HEK293T (cell line): Measurements from ENCODE around the gene APOC3.

Source experiments
- CTCF ChIA-PET: fragments of 350-600 bp; formaldehyde crosslinking; extraction: SDS; loops from one replicate; lab custom pipeline; 2021; ENCODE audit warnings: antibody characterized with exemption, inconsistent platforms; lab: Yijun Ruan, JAX
- POLR2A ChIA-PET: fragments of 350-600 bp; formaldehyde crosslinking; extraction: SDS; loops from one replicate; lab custom pipeline; 2020; ENCODE audit warnings: antibody characterized with exemption, inconsistent platforms; lab: Yijun Ruan, JAX
- DNase-seq: peaks from one replicate; pipeline ENCODE4 v3.0.0; 2012; ENCODE audit warnings: mixed read lengths; ENCODE audit errors: extremely low spot score
- ARNT ChIP-seq: fragments of 450-650 bp; IDR thresholded peaks from 2 replicates; pipeline ENCODE4 v1.6.1; 2017; ENCODE audit warnings: mild to moderate bottlenecking
- BHLHE40 ChIP-seq: fragments of 450-650 bp; IDR thresholded peaks from 2 replicates; pipeline ENCODE4 v1.6.1; 2016; ENCODE audit warnings: mild to moderate bottlenecking, moderate library complexity, borderline replicate concordance
- CTBP1 ChIP-seq: fragments of 450-650 bp; IDR thresholded peaks from 2 replicates; pipeline ENCODE4 v1.6.1; 2016; ENCODE audit warnings: borderline replicate concordance
- ELF4 ChIP-seq: fragments of 450-650 bp; IDR thresholded peaks from 2 replicates; pipeline ENCODE4 v1.6.1; 2017; ENCODE audit warnings: antibody characterized with exemption
- FOXK2 ChIP-seq: fragments of 450-650 bp; IDR thresholded peaks from 2 replicates; pipeline ENCODE4 v1.6.1; 2016; ENCODE audit warnings: mild to moderate bottlenecking
- FOXM1 ChIP-seq: fragments of 450-650 bp; IDR thresholded peaks from 2 replicates; pipeline ENCODE4 v1.6.1; 2017; ENCODE audit warnings: mild to moderate bottlenecking, borderline replicate concordance
- HDGF ChIP-seq: fragments of 450-650 bp; IDR thresholded peaks from 2 replicates; pipeline ENCODE4 v1.6.1; 2017; ENCODE audit warnings: antibody characterized with exemption, borderline replicate concordance
- NFRKB ChIP-seq: fragments of 450-650 bp; IDR thresholded peaks from 2 replicates; pipeline ENCODE4 v1.6.1; 2016; ENCODE audit warnings: mild to moderate bottlenecking, moderate library complexity

APOC3 gene

GRCh38 chr11:116882386-116882785, 52.7 kb downstream of the APOC3 start:
- ChIA-PET POLR2A (no interaction called here), CTCF (no interaction called here)
- TF ChIP-seq CTBP1 (no peak), FOXK2 (no peak), HDGF (no peak), ARNT (no peak), FOXM1 (no peak), NFRKB (no peak), BHLHE40 (no peak), ELF4 (no peak)
- no peak for DNase-seq
